ENCODE results near the gene LGALS3. TPM values are rescaled to one million over a fixed set of nuclear protein-coding genes. Genes with fewer than 3 reads are reported as not detected.

LGALS3 gene
- total RNA-seq, 2 experiments from 2014 or later = 11.7 to 12.1 TPM

DNA sequence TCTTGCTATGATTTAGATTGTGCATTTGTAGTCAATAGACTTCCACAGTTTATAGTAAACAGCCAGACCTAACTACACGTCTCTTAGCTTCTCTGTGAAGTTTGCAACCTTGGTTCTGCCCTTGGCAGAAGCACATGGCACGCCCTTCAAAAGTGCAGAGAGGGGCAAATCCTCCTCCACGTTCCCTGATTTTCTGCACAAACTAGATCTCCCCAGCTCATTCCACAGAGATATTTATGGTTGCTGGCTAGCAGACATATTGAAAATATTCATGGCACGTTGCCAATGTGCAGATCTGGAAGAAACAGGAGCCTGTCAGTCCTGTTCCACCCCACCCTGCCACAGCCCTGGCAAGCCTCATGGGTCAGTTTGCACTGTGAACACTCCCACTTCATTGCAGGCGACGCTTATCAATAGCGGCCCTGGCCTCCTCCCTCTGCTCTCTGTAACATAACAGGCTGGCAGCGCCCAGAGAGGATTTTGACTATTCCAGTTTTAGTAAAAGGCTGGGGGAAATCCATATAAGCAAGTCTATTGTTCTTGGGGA lies 6.5 kb upstream of the LGALS3 start:
- no peaks in the 10 kb centered on the region for H3K9me3 Mint-ChIP-seq
- Histone ChIP-seq H3K4me3 (ENCODE audit: low read length) (no peak overlapping the region), H3K27ac (ENCODE audit: low read depth in 1 of 2, low read length in 2 of 2) (no peak overlapping the region), H3K9me3 (ENCODE audit: control insufficient read depth in 1 of 2, insufficient read depth in 1 of 2, low read length in 2 of 2) (no peaks in the 10 kb centered on the region), H3K36me3 (ENCODE audit: insufficient read depth, low read length) (no peaks in the 10 kb centered on the region), H3K4me1 (ENCODE audit: insufficient read depth, low read length) (peaks cover 19% of the 10 kb centered on the region), H3K27me3 (ENCODE audit: control insufficient read depth in 1 of 2, insufficient read depth in 2 of 2, low read length in 2 of 2) (no peaks in the 10 kb centered on the region)
- H3K36me3 Mint-ChIP-seq (ENCODE audit: low read depth) = no peaks in the 10 kb centered on the region
- peaks cover 24% of the 10 kb centered on the region for H3K27me3 Mint-ChIP-seq
- H3K27ac Mint-ChIP-seq = no peak overlapping the region
- no peak overlapping the region for H3K4me3 Mint-ChIP-seq
- ATAC-seq (ENCODE audit: poor library complexity) (no peak), DNase-seq (no peak)
- H3K4me1 Mint-ChIP-seq (ENCODE audit: low read depth) = peaks cover 10% of the 10 kb centered on the region
- intact Hi-C loops (cut with DNase I, micrococcal nuclease) = no loop called here
- TF ChIP-seq, protein P1, sequence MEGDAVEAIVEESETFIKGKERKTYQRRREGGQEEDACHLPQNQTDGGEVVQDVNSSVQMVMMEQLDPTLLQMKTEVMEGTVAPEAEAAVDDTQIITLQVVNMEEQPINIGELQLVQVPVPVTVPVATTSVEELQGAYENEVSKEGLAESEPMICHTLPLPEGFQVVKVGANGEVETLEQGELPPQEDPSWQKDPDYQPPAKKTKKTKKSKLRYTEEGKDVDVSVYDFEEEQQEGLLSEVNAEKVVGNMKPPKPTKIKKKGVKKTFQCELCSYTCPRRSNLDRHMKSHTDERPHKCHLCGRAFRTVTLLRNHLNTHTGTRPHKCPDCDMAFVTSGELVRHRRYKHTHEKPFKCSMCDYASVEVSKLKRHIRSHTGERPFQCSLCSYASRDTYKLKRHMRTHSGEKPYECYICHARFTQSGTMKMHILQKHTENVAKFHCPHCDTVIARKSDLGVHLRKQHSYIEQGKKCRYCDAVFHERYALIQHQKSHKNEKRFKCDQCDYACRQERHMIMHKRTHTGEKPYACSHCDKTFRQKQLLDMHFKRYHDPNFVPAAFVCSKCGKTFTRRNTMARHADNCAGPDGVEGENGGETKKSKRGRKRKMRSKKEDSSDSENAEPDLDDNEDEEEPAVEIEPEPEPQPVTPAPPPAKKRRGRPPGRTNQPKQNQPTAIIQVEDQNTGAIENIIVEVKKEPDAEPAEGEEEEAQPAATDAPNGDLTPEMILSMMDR (IDR thresholded peaks at IDR 0.05) = no peak
- ChIA-PET POLR2A (no interaction called here), CTCF (no interaction called here)

DNA sequence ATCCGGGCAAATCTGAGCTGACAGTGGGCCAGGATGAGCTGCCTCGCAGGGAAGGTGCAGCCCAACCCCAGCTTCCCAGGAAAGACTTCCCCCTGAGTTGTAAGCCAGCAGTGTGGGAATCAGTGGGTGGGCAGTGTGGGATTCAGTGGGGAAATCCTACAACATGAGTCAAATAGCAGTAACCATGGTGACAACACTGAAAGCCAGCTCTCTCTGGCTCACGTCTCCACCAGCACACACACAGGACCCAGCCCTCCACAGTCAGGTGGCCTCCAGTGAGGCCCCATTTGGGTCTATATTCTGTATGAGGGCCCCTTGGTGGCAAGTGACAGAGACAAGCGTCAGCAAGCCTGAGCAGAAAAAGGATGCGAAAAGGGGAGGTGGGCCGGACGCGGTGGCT lies 6.0 kb upstream of the LGALS3 start:
- H3K27me3 ChIP-seq (ENCODE audit: control insufficient read depth in 1 of 2, insufficient read depth in 2 of 2, low read length in 2 of 2) = peaks cover 0 to 2% of the 10 kb centered on the region in 2 experiments
- ATAC-seq (ENCODE audit: poor library complexity) (no peak), DNase-seq (peak in 1 of 14 experiments; percentile 22)
- Mint-ChIP-seq H3K27me3 (peaks cover 30% of the 10 kb centered on the region), H3K4me3 (no peak overlapping the region), H3K36me3 (ENCODE audit: low read depth) (no peaks in the 10 kb centered on the region), H3K9me3 (no peaks in the 10 kb centered on the region), H3K4me1 (ENCODE audit: low read depth) (peaks cover 10% of the 10 kb centered on the region), H3K27ac (no peak overlapping the region)
- H3K36me3 ChIP-seq (ENCODE audit: insufficient read depth, low read length) = no peaks in the 10 kb centered on the region
- H3K4me1 ChIP-seq (ENCODE audit: insufficient read depth, low read length) = peaks cover 14% of the 10 kb centered on the region
- no peak overlapping the region for H3K27ac ChIP-seq (ENCODE audit: low read depth in 1 of 2, low read length in 2 of 2)
- CTCF ChIA-PET = no interaction called here
- POLR2A ChIA-PET = interaction anchor here (2.1 kb wide), 1 partner anchor 21 kb away, joined by 7 read pairs; no protein-coding TSS in a partner anchor
- H3K9me3 ChIP-seq (ENCODE audit: control insufficient read depth in 1 of 2, insufficient read depth in 1 of 2, low read length in 2 of 2) = no peaks in the 10 kb centered on the region
- TF ChIP-seq, protein P1 (IDR thresholded peaks at IDR 0.05) = no peak
- intact Hi-C loops (cut with DNase I, micrococcal nuclease) = no loop called here
- no peak overlapping the region for H3K4me3 ChIP-seq (ENCODE audit: low read length)

DNA sequence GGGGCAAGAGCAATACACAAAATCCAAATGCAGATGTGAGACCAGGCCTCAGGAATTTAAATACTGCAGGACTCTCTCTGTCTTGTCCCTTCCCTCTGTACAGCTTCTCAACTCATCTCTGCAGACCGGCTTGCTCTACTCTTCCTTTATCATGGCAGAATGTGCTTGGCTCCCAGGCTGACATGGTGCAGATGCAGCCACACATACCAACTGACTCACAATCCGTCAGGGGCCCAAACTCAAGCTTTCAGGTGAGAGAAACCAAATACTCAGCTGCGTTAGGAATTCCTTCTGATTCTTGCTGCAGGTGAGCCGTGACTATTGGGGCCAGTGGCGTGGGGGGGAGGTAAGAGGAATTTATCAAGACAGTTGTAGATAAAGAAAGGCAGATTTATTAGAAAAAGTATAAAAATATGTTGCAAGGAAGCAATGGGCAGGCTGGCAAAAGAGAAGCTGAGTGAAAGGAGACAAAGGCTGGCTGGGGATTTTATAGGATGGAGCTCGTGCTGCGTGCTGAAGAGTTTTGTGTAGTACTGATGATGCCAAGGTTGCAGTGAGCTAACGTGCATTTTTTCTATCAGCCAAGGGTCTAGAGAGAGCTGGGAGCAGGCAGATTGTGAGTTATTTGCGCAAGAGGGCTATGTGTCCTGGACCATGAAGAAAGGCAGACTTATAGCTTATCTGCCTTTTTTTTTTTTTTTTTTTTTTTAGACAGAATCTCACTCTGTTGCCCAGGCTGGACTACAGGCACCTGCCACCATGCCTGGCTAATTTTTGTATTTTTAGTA lies 5.0 kb upstream of the LGALS3 start:
- Histone ChIP-seq H3K36me3 (ENCODE audit: insufficient read depth, low read length) (no peaks in the 10 kb centered on the region), H3K4me1 (ENCODE audit: insufficient read depth, low read length) (peaks cover 16% of the 10 kb centered on the region), H3K27ac (ENCODE audit: low read depth in 1 of 2, low read length in 2 of 2) (no peak overlapping the region), H3K4me3 (ENCODE audit: low read length) (no peak overlapping the region), H3K27me3 (ENCODE audit: control insufficient read depth in 1 of 2, insufficient read depth in 2 of 2, low read length in 2 of 2) (peaks cover 0 to 6% of the 10 kb centered on the region in 2 experiments), H3K9me3 (ENCODE audit: control insufficient read depth in 1 of 2, insufficient read depth in 1 of 2, low read length in 2 of 2) (no peaks in the 10 kb centered on the region)
- no peak for ATAC-seq (ENCODE audit: poor library complexity)
- POLR2A ChIA-PET = interaction anchor here (2.1 kb wide), 1 partner anchor 22 kb away, joined by 7 read pairs; no protein-coding TSS in a partner anchor
- CTCF ChIA-PET = no interaction called here
- no peak for DNase-seq
- Mint-ChIP-seq H3K9me3 (no peaks in the 10 kb centered on the region), H3K27me3 (peaks cover 38% of the 10 kb centered on the region), H3K4me3 (no peak overlapping the region), H3K27ac (no peak overlapping the region), H3K36me3 (ENCODE audit: low read depth) (no peaks in the 10 kb centered on the region), H3K4me1 (ENCODE audit: low read depth) (peaks cover 15% of the 10 kb centered on the region)
- TF ChIP-seq, protein P1 (IDR thresholded peaks at IDR 0.05) = no peak
- intact Hi-C loops (cut with DNase I, micrococcal nuclease) = no loop called here
